MM.1S (cell line): ENCODE data around the gene MXRA7.

Experiments used
- DNase-seq: peaks from one replicate; pipeline ENCODE4 v3.0.0-alpha.2; 2015
- H2AFZ ChIP-seq: fragments of 300-600 bp; sonication (generic); 2 replicates; pipeline ENCODE4 v1.6.0; 2016; ENCODE audit warnings: antibody characterized with exemption, low read length
- H3F3A ChIP-seq: fragments of 300-600 bp; sonication (generic); 2 replicates; pipeline ENCODE4 v1.6.1; 2016; ENCODE audit warnings: mild to moderate bottlenecking, antibody characterized with exemption, low read length, moderate library complexity, mixed read lengths; ENCODE audit not compliant: insufficient read depth
- H3K27ac ChIP-seq: fragments of 300-600 bp; sonication (generic); 2 replicates; pipeline ENCODE4 v1.5.1; 2016; ENCODE audit warnings: mild to moderate bottlenecking, low read length
- H3K27me3 ChIP-seq: fragments of 300-600 bp; sonication (generic); replicated peaks from 2 replicates; pipeline ENCODE4 v1.6.0; 2016; ENCODE audit warnings: low read length; ENCODE audit not compliant: insufficient read depth
- H3K36me3 ChIP-seq: fragments of 300-600 bp; sonication (generic); replicated peaks from 2 replicates; pipeline ENCODE4 v1.6.1; 2016; ENCODE audit warnings: mild to moderate bottlenecking, low read length, mixed read lengths; ENCODE audit not compliant: insufficient read depth
- H3K4me1 ChIP-seq: fragments of 300-600 bp; sonication (generic); 2 replicates; pipeline ENCODE4 v1.6.1; 2016; ENCODE audit warnings: low read length, mixed read lengths
- H3K4me2 ChIP-seq: fragments of 300-600 bp; sonication (generic); 2 replicates; pipeline ENCODE4 v1.6.0; 2016; ENCODE audit warnings: low read depth, low read length
- H3K4me3 ChIP-seq: fragments of 300-600 bp; sonication (generic); 2 replicates; pipeline ENCODE4 v1.5.1; 2016; ENCODE audit warnings: low read length, mixed read lengths
- H3K79me2 ChIP-seq: fragments of 300-600 bp; sonication (generic); 2 replicates; pipeline ENCODE4 v1.6.1; 2016; ENCODE audit warnings: mixed run types, low read length, mixed read lengths
- H3K9ac ChIP-seq: fragments of 300-600 bp; sonication (generic); 2 replicates; pipeline ENCODE4 v1.6.1; 2016; ENCODE audit warnings: low read length, mixed read lengths
- H3K9me2 ChIP-seq: fragments of 300-600 bp; sonication (generic); replicated peaks from 2 replicates; pipeline ENCODE4 v1.6.1; 2016; ENCODE audit warnings: mild to moderate bottlenecking, low read length, mixed read lengths; ENCODE audit not compliant: insufficient read depth
- H3K9me3 ChIP-seq: fragments of 300-600 bp; sonication (generic); replicated peaks from 2 replicates; pipeline ENCODE4 v1.6.1; 2016; ENCODE audit warnings: mild to moderate bottlenecking, low read length, mixed read lengths; ENCODE audit not compliant: insufficient read depth
- H4K20me1 ChIP-seq: fragments of 300-600 bp; sonication (generic); 2 replicates; pipeline ENCODE4 v1.6.1; 2016; ENCODE audit warnings: mild to moderate bottlenecking, low read length, moderate library complexity, mixed read lengths; ENCODE audit not compliant: insufficient read depth
- EZH2 ChIP-seq: fragments of 300-600 bp; sonication (generic); optimal IDR thresholded peaks from 2 replicates; pipeline ENCODE3; 2017; ENCODE audit warnings: low read depth, mild to moderate bottlenecking, antibody characterized with exemption, low read length, mixed read lengths
- EZH2phosphoT487 ChIP-seq: fragments of 300-600 bp; sonication (generic); IDR thresholded peaks from 2 replicates; pipeline ENCODE4 v1.6.1; 2018; ENCODE audit warnings: antibody characterized with exemption, low read length
- TF ChIP-seq, protein P1 (sequence below): fragments of 300-600 bp; sonication (generic); IDR thresholded peaks from 2 replicates; pipeline ENCODE4 v1.5.1; 2016; ENCODE audit warnings: antibody characterized with exemption, low read length, mixed read lengths

MXRA7 gene

DNA sequence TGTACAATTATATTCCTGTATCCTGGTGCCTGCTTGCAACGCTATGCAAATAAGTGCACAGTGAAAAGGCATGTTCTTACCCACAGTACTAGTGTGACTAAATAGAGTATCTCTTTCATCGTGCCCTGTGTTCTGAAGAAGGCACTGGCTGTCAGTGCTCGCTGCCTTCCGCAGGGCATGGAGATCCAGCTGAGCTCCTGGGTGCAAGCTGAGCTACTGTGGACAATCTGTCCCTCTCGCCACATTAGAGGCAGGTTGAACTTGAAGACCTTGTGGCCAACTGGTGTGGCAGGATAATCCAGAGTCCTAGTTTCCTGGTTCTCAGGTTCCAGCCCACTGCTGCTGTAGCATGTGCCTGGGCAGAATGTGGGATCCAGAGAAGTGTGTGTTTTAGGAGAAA lies 65.3 kb downstream of the MXRA7 start:
- H3F3A ChIP-seq = no peaks in the 10 kb centered on the region
- no peaks in the 10 kb centered on the region for H3K4me1 ChIP-seq
- H3K27ac ChIP-seq = no peak overlapping the region
- H3K4me2 ChIP-seq = no peak overlapping the region
- H3K9me3 ChIP-seq = no peaks in the 10 kb centered on the region
- no peak overlapping the region for H3K4me3 ChIP-seq
- peaks cover 17% of the 10 kb centered on the region for H3K27me3 ChIP-seq
- DNase-seq = no peak
- H3K9me2 ChIP-seq = no peaks in the 10 kb centered on the region
- no peak overlapping the region for H2AFZ ChIP-seq
- H3K36me3 ChIP-seq = no peaks in the 10 kb centered on the region
- H3K79me2 ChIP-seq = no peaks in the 10 kb centered on the region
- no peak overlapping the region for H3K9ac ChIP-seq
- no peaks in the 10 kb centered on the region for H4K20me1 ChIP-seq
- no peak for TF ChIP-seq EZH2
- TF ChIP-seq, protein P1, sequence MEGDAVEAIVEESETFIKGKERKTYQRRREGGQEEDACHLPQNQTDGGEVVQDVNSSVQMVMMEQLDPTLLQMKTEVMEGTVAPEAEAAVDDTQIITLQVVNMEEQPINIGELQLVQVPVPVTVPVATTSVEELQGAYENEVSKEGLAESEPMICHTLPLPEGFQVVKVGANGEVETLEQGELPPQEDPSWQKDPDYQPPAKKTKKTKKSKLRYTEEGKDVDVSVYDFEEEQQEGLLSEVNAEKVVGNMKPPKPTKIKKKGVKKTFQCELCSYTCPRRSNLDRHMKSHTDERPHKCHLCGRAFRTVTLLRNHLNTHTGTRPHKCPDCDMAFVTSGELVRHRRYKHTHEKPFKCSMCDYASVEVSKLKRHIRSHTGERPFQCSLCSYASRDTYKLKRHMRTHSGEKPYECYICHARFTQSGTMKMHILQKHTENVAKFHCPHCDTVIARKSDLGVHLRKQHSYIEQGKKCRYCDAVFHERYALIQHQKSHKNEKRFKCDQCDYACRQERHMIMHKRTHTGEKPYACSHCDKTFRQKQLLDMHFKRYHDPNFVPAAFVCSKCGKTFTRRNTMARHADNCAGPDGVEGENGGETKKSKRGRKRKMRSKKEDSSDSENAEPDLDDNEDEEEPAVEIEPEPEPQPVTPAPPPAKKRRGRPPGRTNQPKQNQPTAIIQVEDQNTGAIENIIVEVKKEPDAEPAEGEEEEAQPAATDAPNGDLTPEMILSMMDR = no peak
- TF ChIP-seq EZH2phosphoT487 = no peak

DNA sequence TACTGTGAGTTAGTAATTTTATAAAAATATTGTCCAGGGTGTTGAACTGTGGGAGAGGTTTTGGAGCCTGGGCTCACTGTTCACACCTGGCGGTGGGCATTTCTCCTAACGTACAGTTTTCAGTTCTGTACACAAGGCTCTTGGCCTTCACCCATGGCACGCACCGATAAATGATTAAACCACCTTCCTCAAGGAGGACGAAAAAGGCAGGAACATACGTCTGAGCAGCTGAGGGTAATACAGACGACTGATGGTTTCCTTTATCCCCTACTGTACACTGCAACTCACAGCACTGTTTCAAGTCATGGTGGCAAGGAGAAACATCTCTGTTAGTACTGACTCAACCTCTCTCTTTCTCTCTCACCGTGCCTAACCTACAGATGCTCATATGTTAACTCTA lies 65.8 kb downstream of the MXRA7 start:
- H3K27ac ChIP-seq = no peak overlapping the region
- no peak overlapping the region for H3K9ac ChIP-seq
- H3K36me3 ChIP-seq = no peaks in the 10 kb centered on the region
- H3K9me3 ChIP-seq = no peaks in the 10 kb centered on the region
- H3K9me2 ChIP-seq = no peaks in the 10 kb centered on the region
- H2AFZ ChIP-seq = no peak overlapping the region
- no peaks in the 10 kb centered on the region for H4K20me1 ChIP-seq
- no peak for DNase-seq
- no peak overlapping the region for H3K4me3 ChIP-seq
- H3F3A ChIP-seq = no peaks in the 10 kb centered on the region
- H3K4me2 ChIP-seq = no peak overlapping the region
- TF ChIP-seq EZH2phosphoT487 (no peak), EZH2 (no peak)
- TF ChIP-seq, protein P1 = no peak
- H3K4me1 ChIP-seq = no peaks in the 10 kb centered on the region
- no peaks in the 10 kb centered on the region for H3K79me2 ChIP-seq
- peaks cover 17% of the 10 kb centered on the region for H3K27me3 ChIP-seq

DNA sequence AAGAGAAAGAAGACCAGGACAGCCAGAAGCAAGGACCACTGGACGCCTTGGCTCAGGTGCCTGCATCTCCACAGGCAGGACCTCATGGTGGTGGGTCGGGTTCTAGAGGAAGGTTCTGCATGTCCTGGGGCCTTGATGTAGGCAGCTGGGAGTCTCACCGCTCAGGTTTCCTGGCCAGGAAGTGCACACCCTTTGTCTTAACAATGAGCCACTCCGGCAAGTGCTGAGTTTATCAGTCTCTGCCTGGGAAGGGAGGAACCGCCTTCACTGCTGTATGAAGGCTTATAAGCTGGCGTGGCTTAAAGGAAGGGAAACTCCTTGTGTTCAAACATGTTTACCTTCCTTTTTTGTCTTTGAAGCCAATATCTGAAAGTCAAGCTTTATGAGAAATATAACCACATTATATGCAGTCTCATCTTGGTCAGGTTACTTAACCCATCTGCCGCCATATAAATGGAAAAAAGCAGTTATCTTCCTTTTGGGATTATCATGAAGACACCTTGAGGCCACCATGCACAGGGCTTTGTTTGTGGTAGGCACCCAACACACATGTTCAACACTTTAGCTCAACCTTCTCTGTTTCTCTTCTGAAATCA lies 67.1 kb downstream of the MXRA7 start, which contains the start of gene ST6GALNAC1:
Gene ST6GALNAC1 (minus strand): TSS at position 205 of the 596 bp plus-strand sequence. CDS start 119 bp downstream, at position 86.
- Histone ChIP-seq H3K4me3 (no peak within 1 kb of the TSS), H4K20me1 (no peaks in the 10 kb centered on the region), H3K27me3 (peaks cover 21% of the 10 kb centered on the region), H3K36me3 (no peaks in the 10 kb centered on the region), H3K4me1 (no peaks in the 10 kb centered on the region), H3K9me3 (no peaks in the 10 kb centered on the region), H3K79me2 (no peaks in the 10 kb centered on the region), H3F3A (no peaks in the 10 kb centered on the region), H3K9ac (no peak within 1 kb of the TSS), H2AFZ (no peak within 1 kb of the TSS), H3K9me2 (no peaks in the 10 kb centered on the region), H3K4me2 (no peak within 1 kb of the TSS), H3K27ac (no peak within 1 kb of the TSS)
- no peak for DNase-seq
- no peak for TF ChIP-seq EZH2phosphoT487

DNA sequence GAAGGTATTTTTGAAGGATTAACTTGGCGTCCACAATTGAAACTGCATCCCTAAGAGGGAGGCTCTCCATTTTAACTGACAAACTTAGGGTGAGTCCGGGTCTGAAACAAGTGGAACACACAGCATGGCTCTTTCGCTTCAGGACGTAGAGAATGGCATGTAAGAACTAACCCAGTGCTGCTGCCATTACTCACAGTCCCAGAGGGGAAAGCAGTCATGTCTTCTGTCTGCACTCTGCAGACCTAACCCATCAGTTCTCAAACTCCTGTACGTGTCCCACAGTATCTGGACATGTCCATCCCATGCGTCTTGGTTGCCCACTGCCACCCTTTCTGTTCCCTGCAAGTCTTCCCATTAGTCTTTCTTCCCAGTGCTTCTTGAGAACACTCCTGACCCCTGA lies 67.8 kb downstream of the MXRA7 start:
- Histone ChIP-seq H3K27ac (no peak overlapping the region), H2AFZ (no peak overlapping the region), H3K9me2 (no peaks in the 10 kb centered on the region), H3K36me3 (no peaks in the 10 kb centered on the region), H3F3A (no peaks in the 10 kb centered on the region), H3K27me3 (peaks cover 21% of the 10 kb centered on the region), H3K9ac (no peak overlapping the region), H4K20me1 (no peaks in the 10 kb centered on the region), H3K9me3 (no peaks in the 10 kb centered on the region), H3K4me1 (no peaks in the 10 kb centered on the region), H3K4me3 (no peak overlapping the region), H3K79me2 (no peaks in the 10 kb centered on the region), H3K4me2 (no peak overlapping the region)
- no peak for TF ChIP-seq EZH2
- no peak for TF ChIP-seq EZH2phosphoT487
- TF ChIP-seq, protein P1 = no peak
- no peak for DNase-seq
